Upper lobe of right lung (tissue), 1 donor: ENCODE data around the gene FURIN. TPM values are rescaled to one million over a fixed set of nuclear protein-coding genes. Genes with fewer than 3 reads are reported as not detected.
"Not testable (repeated sequence)": the region's sequence is repeated elsewhere in the genome, so short reads cannot be mapped to it uniquely, and the experiment has no call there.

Experiments
- ATAC-seq: fragments of 200-7000 bp; cut with Tn5 transposase; one replicate; pipeline ENCODE4 v1.9.1; 2020; ENCODE audit warnings: mild to moderate bottlenecking, moderate library complexity
- DNase-seq: peaks from one replicate; pipeline ENCODE4 v3.0.0-alpha.2; 2020
- H3K27ac ChIP-seq: fragments of 200-600 bp; one replicate; pipeline ENCODE4 v1.8.0; 2022
- H3K27me3 ChIP-seq: fragments of 200-600 bp; one replicate; pipeline ENCODE4 v1.8.0; 2022; ENCODE audit warnings: mild to moderate bottlenecking
- H3K36me3 ChIP-seq: fragments of 200-600 bp; one replicate; pipeline ENCODE4 v1.8.0; 2022
- H3K4me1 ChIP-seq: fragments of 200-600 bp; one replicate; pipeline ENCODE4 v1.8.0; 2022
- H3K4me3 ChIP-seq: fragments of 200-600 bp; one replicate; pipeline ENCODE4 v1.8.0; 2022; ENCODE audit warnings: mild to moderate bottlenecking
- H3K9me3 ChIP-seq: fragments of 200-600 bp; one replicate; pipeline ENCODE4 v1.8.0; 2022
- CTCF ChIP-seq: fragments of 200-600 bp; IDR thresholded peaks from one replicate; pipeline ENCODE4 v1.8.0; 2022; ENCODE audit warnings: antibody characterized with exemption
- intact Hi-C: fragments of 100-400 bp; cut with DNase I; formaldehyde crosslinking; loops from one replicate; pipeline ENCODE4 v1.11.0; 2022
- total RNA-seq: library from RNA; stranded (reverse); fragmentation: NEBNext Ultra II Directional; extraction: Animal tissue kit (Norgen Biotek cat#: 25700); gene quantifications from one replicate; pipeline ENCODE4 v1.2.1, GENCODE V29; 2021
- donor health status: DM: no; HTN: yes; CAD: no; lungs with severe emphysema.

Gene FURIN
- total RNA-seq, 1 donor from 2014 or later, result 104 TPM

DNA sequence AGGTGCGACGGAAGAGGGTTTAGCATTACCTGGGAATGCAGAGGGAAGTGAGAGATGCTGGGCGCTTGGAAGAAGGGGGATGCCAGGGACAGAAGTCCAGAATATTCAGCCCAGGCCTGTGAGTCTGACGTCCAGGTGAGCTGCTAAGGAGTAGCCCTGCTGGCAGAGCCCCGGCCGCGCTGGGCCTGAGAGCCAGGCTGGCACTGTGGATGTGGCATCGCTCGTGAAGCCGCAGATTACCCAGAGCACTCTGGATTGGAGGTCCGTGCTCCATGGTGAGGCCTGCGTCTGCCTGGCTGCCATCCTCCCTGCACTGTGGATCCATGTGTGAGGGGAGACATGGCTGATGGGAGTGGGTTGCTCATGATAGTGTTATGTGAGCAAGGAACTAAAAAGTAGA, 49.2 kb downstream of the FURIN start:
- no peak for TF ChIP-seq CTCF
- Histone ChIP-seq H3K27ac (no peak overlapping the region), H3K4me3 (no peak overlapping the region), H3K4me1 (peaks cover 3% of the 10 kb centered on the region), H3K9me3 (no peaks in the 10 kb centered on the region), H3K36me3 (peaks cover 99% of the 10 kb centered on the region), H3K27me3 (no peaks in the 10 kb centered on the region)
- ATAC-seq, result no peak
- intact Hi-C loops, result no loop called here
- DNase-seq, result no peak

GRCh38 chr15:90918034-90918788, 49.8 kb downstream of the FURIN start:
- ATAC-seq (no peak), DNase-seq (no peak)
- Histone ChIP-seq H3K27ac (no peak overlapping the region), H3K36me3 (peaks cover 93% of the 10 kb centered on the region), H3K27me3 (no peaks in the 10 kb centered on the region), H3K4me3 (no peak overlapping the region), H3K4me1 (peaks cover 3% of the 10 kb centered on the region), H3K9me3 (no peaks in the 10 kb centered on the region)
- TF ChIP-seq CTCF, result no peak
- intact Hi-C loops, result no loop called here

DNA sequence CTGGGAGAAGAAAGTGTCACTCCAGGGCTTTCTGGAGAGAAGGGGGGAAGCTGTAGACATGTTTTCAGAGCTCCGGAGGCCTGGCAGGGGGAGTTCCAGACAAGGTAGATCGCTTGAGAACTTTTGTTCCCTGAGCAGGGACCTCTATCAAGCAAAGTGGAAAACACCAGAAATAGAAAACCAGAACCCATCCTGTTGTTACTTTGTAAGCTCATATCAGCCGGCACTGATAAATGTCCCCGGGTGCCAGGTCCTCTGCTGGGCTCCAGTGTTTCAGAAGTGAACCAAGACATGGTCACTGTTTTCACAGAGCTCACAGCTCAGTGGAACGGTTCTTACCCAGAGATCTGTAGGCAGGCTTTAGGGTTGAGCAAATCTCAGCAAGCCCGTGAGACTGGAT, 50.4 kb downstream of the FURIN start:
- peaks cover 86% of the 10 kb centered on the region for H3K36me3 ChIP-seq
- H3K4me3 ChIP-seq, result no peak overlapping the region
- H3K4me1 ChIP-seq, result peaks cover 3% of the 10 kb centered on the region
- TF ChIP-seq CTCF, result no peak
- no peaks in the 10 kb centered on the region for H3K9me3 ChIP-seq
- DNase-seq (no peak), ATAC-seq (no peak)
- intact Hi-C loops, result no loop called here
- H3K27ac ChIP-seq, result no peak overlapping the region
- no peaks in the 10 kb centered on the region for H3K27me3 ChIP-seq

DNA sequence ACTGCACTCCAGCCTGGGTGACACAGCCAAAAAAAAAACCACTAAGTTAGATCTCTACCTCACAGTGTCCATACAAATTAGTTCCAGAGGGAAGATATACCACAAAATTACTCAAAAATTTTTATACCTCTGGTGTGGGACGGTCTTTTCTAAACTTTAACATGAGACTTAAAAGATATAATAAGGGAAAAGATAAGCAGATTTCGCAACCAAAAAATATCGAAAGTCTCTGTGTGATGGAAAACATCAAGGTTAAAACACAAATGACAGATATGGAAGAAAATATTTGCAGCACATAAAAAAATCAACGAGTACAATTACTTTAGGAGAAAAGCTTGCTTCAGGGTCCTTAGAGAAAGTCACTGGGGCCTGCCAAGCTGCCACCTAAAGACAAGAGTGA, 53.5 kb downstream of the FURIN start:
- Histone ChIP-seq H3K27ac (no peak overlapping the region), H3K27me3 (no peaks in the 10 kb centered on the region), H3K36me3 (peaks cover 57% of the 10 kb centered on the region), H3K9me3 (no peaks in the 10 kb centered on the region), H3K4me1 (no peaks in the 10 kb centered on the region), H3K4me3 (no peak overlapping the region)
- ATAC-seq (no peak), DNase-seq (no peak)
- no peak for TF ChIP-seq CTCF
- intact Hi-C loops, result no loop called here

- H3K27ac ChIP-seq, intact Hi-C loops, H3K27me3 ChIP-seq, H3K9me3 ChIP-seq, H3K4me3 ChIP-seq, ATAC-seq, DNase-seq, H3K4me1 ChIP-seq: not testable (repeated sequence)
- peaks cover 48% of the 10 kb centered on the region for H3K36me3 ChIP-seq
These were observed 54.4 kb downstream of the FURIN start for GRCh38 chr15:90922712-90923322.

DNA sequence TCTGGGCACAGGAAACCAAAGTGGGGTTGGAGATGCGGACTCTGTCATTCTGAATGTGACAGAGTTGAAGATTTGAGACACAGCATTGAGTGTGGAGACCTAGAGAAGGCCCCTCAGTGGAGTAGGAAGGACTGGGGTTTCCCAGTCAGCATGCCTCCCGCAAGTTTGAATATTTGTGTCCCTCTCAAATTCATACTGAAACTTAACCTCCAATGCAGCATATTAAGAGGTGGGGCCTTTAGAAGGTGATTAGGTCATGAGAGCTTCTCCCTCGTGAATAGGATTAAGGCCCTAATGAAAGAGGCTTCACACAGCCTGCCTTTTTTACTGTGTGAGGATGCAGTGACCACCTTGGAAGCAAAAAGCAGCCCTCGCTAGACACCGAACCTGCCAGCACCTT, 56.0 kb downstream of the FURIN start:
- no peaks in the 10 kb centered on the region for H3K27me3 ChIP-seq
- no peak overlapping the region for H3K4me3 ChIP-seq
- intact Hi-C loops, result no loop called here
- no peak overlapping the region for H3K27ac ChIP-seq
- no peaks in the 10 kb centered on the region for H3K9me3 ChIP-seq
- no peak for ATAC-seq
- TF ChIP-seq CTCF, result no peak
- peaks cover 5% of the 10 kb centered on the region for H3K4me1 ChIP-seq
- DNase-seq, result no peak
- H3K36me3 ChIP-seq, result peaks cover 32% of the 10 kb centered on the region

DNA sequence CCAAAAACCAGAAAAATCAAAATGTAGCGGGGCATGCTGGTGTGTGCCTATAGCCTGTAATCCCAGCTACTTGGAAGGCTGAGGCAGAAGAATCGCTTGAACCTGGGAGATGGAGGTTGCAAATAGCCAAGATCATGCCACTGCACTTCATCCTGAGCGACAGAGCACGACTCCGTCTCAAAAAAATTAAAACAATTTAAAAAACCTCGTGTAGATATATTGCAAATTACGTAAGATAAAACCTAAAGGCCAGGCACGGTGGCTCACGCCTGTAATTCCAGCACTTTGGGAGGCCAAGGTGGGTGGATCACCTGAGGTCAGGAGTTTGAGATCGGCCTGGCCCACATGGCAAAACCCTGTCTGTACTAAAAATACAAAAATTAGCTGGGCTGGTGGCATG, 58.4 kb downstream of the FURIN start:
- H3K4me3 ChIP-seq, intact Hi-C loops, ATAC-seq, DNase-seq, H3K27me3 ChIP-seq, H3K36me3 ChIP-seq, H3K9me3 ChIP-seq, H3K27ac ChIP-seq: not testable (repeated sequence)
- H3K4me1 ChIP-seq, result peaks cover 20% of the 10 kb centered on the region

DNA sequence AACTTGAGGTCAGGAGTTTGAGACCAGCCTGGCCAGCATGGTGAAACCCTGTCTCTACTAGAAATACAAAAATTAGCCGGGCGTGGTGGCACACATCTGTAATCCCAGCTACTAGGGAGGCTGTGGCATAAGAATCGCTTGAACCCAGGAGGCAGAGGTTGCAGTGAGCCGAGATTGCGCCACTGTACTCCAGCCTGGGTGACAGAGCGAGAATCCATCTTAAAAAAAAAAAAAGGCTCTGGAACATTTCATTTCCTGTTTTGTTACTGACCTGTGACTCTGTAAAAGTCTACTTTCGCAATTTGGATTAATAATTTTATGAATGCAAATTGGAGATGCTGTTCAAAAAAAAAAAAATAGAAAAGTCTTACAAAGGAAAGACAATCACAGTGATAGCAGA, 59.7 kb downstream of the FURIN start:
- H3K36me3 ChIP-seq, H3K9me3 ChIP-seq, intact Hi-C loops, H3K27ac ChIP-seq, H3K27me3 ChIP-seq, DNase-seq, H3K4me3 ChIP-seq, ATAC-seq: not testable (repeated sequence)
- H3K4me1 ChIP-seq, result peaks cover 30% of the 10 kb centered on the region
